ENCODE measurements around the gene FOXE1. TPM values are rescaled to one million over a fixed set of nuclear protein-coding genes. Genes with fewer than 3 reads are reported as not detected.

The FOXE1 gene
- total RNA-seq, 4 donors from 2014 or later: not detected

DNA sequence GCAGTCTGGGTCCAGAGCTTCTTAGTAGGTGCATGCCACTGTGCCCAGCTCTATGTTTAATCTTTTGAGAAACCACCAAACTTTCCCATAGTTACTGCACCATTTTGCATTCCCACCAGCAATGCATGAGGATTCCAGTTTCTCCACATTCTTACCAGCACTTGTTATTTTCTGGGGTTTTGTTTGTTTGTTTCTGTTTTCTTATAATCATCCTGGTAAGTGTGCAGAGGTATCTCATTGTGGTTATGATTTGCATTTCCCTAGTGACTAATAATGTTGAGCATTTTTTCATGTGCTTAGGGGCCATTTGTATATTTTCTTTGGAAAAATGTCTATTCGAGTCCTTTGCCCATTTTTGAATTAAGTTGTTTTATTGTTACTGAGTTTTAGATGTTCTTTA, 11.4 kb downstream of the FOXE1 start:
- in situ Hi-C loops (cut with MboI; ENCODE audit: low pct_ligation_motif_present in 1 of 4, low pct_unique_long_range_greater_than_20kb in 1 of 4, low sequenced_read_pairs in 3 of 4) (no loop called here), intact Hi-C loops (cut with DNase I; ENCODE audit: low total_unique reads) (no loop called here)
- Histone ChIP-seq H3K4me3 (no peak overlapping the region), H3K27me3 (peaks cover 69% of the 10 kb centered on the region), H3K36me3 (no peaks in the 10 kb centered on the region), H3K4me1 (no peaks in the 10 kb centered on the region), H3K9me3 (peaks cover 13 to 20% of the 10 kb centered on the region in 2 donors), H3K27ac (no peak overlapping the region)
- TF ChIP-seq POLR2AphosphoS5 (IDR thresholded peaks at IDR 0.05) (no peak), EP300 (IDR thresholded peaks at IDR 0.05; ENCODE audit: low read depth) (no peak), POLR2A (IDR thresholded peaks at IDR 0.05) (no peak)
- TF ChIP-seq, protein P1, sequence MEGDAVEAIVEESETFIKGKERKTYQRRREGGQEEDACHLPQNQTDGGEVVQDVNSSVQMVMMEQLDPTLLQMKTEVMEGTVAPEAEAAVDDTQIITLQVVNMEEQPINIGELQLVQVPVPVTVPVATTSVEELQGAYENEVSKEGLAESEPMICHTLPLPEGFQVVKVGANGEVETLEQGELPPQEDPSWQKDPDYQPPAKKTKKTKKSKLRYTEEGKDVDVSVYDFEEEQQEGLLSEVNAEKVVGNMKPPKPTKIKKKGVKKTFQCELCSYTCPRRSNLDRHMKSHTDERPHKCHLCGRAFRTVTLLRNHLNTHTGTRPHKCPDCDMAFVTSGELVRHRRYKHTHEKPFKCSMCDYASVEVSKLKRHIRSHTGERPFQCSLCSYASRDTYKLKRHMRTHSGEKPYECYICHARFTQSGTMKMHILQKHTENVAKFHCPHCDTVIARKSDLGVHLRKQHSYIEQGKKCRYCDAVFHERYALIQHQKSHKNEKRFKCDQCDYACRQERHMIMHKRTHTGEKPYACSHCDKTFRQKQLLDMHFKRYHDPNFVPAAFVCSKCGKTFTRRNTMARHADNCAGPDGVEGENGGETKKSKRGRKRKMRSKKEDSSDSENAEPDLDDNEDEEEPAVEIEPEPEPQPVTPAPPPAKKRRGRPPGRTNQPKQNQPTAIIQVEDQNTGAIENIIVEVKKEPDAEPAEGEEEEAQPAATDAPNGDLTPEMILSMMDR (IDR thresholded peaks at IDR 0.05): no peak
- DNase-seq: no peak
- WGBS, 2 donors (ENCODE audit: low coverage in 1 of 2): 58 to 83% methylated on average over 1 of the region's 1 CpG

DNA sequence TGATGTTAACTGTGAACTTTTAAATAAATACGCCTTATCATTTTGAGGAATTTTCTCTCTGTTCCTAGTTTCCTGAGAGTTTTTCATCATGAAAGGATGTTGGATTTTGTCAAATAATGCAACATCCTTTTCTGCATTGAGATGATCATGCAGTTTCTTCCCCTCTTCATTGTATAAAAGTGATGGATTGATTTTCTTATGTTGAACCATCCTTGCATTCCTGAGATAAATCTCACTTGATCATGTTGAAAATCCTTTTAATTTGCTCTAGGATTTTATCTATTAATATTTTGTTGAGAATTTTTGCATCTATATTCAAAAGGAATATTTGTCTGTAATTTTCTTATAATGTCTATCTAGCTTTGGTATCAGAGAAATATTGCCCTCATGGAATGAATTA, 13.3 kb downstream of the FOXE1 start:
- 97 to 100% methylated on average over 1 of the region's 1 CpG for WGBS, 2 donors (ENCODE audit: low coverage in 1 of 2)
- H3K9me3 ChIP-seq: peaks cover 13 to 20% of the 10 kb centered on the region in 2 donors
- no peak overlapping the region for H3K27ac ChIP-seq
- TF ChIP-seq EP300 (IDR thresholded peaks at IDR 0.05; ENCODE audit: low read depth) (no peak), POLR2A (IDR thresholded peaks at IDR 0.05) (no peak), POLR2AphosphoS5 (IDR thresholded peaks at IDR 0.05) (no peak)
- TF ChIP-seq, protein P1 (IDR thresholded peaks at IDR 0.05): no peak
- no peaks in the 10 kb centered on the region for H3K4me1 ChIP-seq
- H3K27me3 ChIP-seq: peaks cover 50% of the 10 kb centered on the region
- intact Hi-C loops (cut with DNase I; ENCODE audit: low total_unique reads) (no loop called here), in situ Hi-C loops (cut with MboI; ENCODE audit: low pct_ligation_motif_present in 1 of 4, low pct_unique_long_range_greater_than_20kb in 1 of 4, low sequenced_read_pairs in 3 of 4) (no loop called here)
- H3K4me3 ChIP-seq: no peak overlapping the region
- DNase-seq: no peak
- no peaks in the 10 kb centered on the region for H3K36me3 ChIP-seq

DNA sequence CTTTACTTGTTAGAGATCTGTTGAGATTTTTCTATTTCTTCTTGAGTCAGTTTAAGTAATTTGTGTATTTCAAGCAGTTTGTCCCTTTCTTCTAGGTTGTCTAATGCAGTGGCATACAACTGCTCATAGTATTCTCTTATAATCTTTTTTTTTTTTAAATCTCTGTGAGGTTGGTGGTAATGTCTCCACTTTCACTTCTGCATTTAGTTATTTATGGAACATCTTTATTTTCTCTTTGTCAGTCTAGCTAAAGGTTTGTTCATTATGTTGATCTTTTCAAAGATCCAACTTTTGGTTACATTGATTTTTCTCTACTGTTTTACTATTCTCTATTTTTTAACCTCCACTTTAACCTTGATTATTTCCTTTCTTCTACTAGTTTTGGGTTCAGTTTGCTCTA, 13.8 kb downstream of the FOXE1 start:
- in situ Hi-C loops (cut with MboI; ENCODE audit: low pct_ligation_motif_present in 1 of 4, low pct_unique_long_range_greater_than_20kb in 1 of 4, low sequenced_read_pairs in 3 of 4) (no loop called here), intact Hi-C loops (cut with DNase I; ENCODE audit: low total_unique reads) (no loop called here)
- no peaks in the 10 kb centered on the region for H3K36me3 ChIP-seq
- no peak overlapping the region for H3K27ac ChIP-seq
- no peak overlapping the region for H3K4me3 ChIP-seq
- TF ChIP-seq POLR2A (IDR thresholded peaks at IDR 0.05) (no peak), POLR2AphosphoS5 (IDR thresholded peaks at IDR 0.05) (no peak), EP300 (IDR thresholded peaks at IDR 0.05; ENCODE audit: low read depth) (no peak)
- TF ChIP-seq, protein P1 (IDR thresholded peaks at IDR 0.05): no peak
- H3K9me3 ChIP-seq: peaks cover 13 to 20% of the 10 kb centered on the region in 2 donors
- no peak for DNase-seq
- peaks cover 45% of the 10 kb centered on the region for H3K27me3 ChIP-seq
- H3K4me1 ChIP-seq: no peaks in the 10 kb centered on the region

DNA sequence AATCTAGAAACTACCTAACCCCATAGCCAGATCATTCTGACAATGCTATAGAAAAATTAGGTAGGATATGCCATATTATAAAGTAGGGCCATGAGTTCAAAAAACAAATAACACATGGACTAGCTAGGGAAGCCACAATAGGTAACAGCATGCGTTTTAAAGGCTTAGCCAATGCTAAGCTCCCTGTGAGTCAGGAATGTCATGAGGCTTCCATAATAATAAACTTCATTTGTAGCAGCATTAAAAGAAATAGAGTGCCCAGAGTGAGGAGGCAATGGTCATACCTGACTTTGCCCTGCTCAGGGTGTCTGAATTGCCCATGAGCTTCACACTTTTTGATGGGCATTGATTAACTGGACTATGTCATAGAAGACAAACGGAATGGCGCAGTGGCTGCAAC, 15.8 kb downstream of the FOXE1 start:
- Histone ChIP-seq H3K36me3 (no peaks in the 10 kb centered on the region), H3K4me1 (no peaks in the 10 kb centered on the region), H3K27me3 (peaks cover 37% of the 10 kb centered on the region), H3K4me3 (no peak overlapping the region), H3K27ac (no peak overlapping the region), H3K9me3 (peaks cover 13 to 20% of the 10 kb centered on the region in 2 donors)
- TF ChIP-seq POLR2AphosphoS5 (IDR thresholded peaks at IDR 0.05): no peak
- no peak for TF ChIP-seq EP300 (IDR thresholded peaks at IDR 0.05; ENCODE audit: low read depth)
- no peak for TF ChIP-seq POLR2A (IDR thresholded peaks at IDR 0.05)
- TF ChIP-seq, protein P1 (IDR thresholded peaks at IDR 0.05): no peak
- intact Hi-C loops (cut with DNase I; ENCODE audit: low total_unique reads): no loop called here
- in situ Hi-C loops (cut with MboI; ENCODE audit: low pct_ligation_motif_present in 1 of 4, low pct_unique_long_range_greater_than_20kb in 1 of 4, low sequenced_read_pairs in 3 of 4): no loop called here
- no peak for DNase-seq
- 67 to 86% methylated on average over 1 to 3 of the region's 3 CpGs for WGBS, 2 donors (ENCODE audit: low coverage in 1 of 2)

All from transverse colon (tissue), 4 donors.